GM21515 (cell line): ENCODE results near the gene C10orf53.

Experiments
- ATAC-seq: cut with Tn5 transposase; IDR thresholded peaks from one replicate; pipeline ENCODE4 v1.9.1; 2021; ENCODE audit not compliant: unreplicated experiment

Gene C10orf53

DNA sequence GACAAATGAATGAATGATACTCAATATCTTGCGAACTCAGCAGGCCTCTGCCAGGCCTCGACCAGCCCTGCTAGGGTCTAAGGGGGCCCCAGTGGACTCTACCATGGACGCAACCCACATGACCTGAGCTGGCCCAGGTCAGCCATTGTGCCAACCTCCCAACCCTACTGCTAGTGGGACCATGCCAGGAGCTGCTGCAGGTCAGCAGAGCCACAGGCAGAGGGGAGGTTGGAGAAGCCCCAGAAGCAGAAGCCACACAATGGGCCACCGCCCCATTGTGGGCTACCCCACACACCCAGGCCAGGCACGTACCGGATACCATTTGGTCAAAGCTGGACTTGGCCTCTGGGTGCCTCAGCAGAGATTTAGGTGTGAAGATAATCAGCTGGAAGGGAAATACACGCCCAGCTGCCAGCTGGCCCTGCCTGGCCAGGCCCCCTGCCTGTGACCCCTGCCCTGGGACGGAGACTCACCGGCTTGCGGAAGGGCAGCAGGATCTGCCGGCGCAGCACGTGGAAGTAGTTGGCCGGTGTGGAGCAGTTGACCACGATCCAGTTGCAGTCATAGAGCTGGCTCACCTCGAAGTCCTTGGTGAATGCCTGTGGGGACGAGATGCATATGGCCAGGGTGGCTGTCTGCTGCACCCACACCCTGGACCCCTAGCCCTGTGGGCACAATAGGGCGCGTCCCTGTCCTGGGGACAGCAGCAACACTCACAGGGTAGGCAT, 58.2 kb downstream of the C10orf53 start:
- ATAC-seq = no peak

DNA sequence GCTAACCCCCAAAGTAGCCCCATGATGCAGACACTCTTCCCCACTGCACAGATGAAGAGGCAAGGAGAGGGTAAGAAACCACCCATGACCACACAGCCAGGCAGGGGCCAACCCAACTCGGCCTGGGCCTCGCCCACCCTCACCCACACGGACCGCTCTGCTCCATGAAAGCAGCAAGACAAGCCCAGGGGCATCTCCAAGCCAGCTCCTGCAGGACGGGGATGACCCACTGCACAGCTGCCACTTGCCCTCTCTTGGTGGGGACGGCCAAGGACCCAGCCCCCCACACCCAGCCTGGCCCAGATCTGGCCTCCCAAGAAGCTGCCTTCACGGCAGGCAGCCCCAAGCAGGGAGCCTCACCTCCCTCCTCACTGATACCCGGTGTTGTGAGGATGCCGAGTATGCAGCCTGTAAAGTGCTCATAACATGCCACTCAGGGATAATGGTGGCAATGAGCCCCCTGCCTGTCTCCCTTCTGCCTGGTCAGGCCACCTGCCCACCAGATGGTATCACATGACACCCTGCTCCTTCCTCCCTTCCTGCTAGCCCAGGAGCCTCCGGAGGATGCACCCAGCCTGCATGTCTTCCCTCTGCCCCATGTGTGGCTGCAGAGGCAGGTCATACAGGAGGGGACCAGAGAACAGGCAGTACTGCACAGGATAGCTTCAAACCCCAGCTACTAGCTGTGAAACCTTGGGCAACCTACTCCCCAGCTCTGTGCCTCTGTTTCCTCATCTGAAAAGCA, 59.3 kb downstream of the C10orf53 start:
- no peak for ATAC-seq

DNA sequence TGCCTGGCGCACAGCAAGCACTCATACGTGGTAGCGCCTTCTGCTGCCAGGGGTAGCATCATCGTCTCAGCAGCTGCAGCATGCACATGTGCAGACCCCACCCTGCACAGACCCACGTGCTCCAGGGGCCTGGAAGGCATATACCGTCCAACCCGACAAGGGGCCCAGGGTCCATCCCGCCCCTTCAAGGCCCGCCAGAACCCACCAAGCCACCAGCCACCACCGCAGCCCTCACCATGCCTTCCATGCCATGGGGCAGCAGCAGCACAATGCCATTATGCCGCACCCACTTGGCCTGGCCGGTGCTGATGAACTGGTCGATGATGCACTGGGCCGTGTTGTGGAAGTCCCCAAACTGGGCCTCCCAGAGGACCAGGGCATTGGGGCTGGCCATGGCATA, 60.0 kb downstream of the C10orf53 start:
- ATAC-seq = no peak

DNA sequence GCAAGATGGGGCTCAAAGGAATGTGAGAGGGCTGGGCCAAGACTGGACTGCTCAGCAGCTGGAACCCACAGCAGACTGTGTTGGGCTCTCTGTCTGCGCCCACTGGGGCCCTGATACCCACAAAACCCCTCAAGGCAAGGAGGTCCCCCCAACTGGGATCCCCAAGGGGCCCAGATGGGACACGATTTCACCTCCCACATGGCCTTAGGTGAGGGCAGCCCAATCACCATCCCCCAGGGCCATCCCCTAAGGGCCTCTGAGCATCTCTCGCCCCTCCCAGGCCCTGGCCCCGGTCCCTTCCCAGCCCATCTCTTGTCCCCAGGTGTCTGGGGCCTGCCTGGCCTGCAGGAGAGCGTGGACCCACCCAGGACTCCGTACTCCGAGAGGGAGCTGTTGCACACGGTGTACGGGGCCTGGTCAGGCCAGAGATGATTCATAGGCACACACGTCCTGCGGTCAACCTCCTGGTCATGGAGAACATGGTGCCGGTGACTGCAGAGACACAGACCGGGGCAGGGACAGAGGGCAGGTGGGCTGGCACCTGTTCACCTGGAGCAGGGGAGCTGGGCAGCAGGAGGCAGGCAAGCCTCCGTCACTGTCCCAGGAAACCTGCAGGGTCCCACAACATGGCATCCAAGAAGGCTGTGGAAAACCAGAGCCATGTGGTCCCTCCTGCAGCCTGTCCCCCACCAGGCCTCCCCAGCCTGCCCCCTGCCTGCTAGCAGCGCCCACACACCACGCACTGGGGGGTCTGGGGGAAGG, 61.1 kb downstream of the C10orf53 start:
- no peak for ATAC-seq

DNA sequence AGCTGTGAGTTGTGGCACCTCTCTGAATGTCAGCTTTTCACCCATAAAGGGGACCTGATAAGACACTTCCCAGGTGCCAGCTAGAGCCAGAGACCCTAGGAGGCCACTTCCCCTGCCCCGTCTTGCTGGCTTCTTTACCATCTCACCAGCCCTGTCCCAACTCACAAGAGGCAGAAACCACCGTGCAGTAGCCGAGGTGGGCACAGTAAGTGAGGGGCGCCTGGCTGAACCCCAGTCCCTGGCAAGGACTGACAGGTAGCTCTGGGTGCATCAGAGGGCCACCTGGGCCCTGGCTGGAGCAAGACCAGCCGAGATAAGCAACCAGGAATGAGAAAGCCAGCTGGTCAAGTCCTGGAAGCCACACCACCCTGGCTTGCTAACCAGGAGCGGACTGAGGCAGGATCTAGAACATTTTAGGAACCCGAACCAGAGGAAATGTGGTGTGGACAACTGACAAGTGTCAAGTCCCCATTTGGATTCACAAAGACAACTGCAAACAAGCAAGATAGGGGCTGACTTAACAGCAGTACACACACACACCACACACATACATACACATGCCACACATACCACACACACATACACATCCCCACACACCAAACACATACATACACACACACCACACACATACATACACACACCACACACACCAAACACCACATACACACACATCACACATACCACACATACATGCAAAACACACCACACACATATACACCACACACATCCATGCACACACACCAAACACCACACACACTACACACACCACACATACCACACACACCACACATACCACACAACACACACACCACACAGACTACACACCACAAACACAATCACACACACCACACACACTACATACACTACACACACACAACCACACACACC, 61.9 kb downstream of the C10orf53 start:
- ATAC-seq = no peak

DNA sequence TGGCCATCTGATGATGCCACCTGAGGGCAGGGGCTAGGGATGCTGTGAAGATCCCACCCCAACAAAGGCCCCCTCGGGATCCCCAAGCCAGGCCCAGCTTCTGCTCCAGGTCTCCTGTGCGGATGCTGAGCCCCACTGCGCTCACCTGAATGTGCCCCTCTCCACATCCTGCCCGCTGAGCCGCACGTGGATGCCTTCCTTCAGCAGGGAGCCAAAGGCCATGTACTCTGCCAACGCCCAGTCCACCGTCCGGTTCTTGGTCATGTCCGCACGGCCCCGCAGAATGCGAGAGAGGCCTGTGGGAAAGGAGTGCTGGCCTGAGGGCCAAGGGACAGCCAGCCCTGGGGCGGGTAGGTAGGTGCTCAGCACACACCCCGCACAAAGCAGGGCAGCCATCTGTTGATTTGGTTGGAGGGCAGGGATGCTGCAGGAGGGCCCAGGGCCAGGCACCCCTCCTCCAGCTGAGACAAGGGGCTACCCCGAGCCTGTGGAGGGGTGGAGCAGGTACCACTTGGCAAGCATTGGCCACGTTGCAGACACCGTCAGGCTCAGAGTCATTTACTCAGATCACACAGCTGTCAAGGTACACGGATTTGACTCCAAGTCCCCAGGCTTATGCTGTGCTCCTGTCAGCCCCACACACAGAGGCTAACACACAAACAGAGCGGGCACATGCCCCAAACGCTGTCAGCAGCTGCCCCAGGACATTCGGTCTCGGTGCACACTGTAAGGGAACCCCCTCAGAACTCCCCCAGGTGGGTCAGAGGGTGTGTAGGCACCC, 63.4 kb downstream of the C10orf53 start:
- ATAC-seq = no peak

DNA sequence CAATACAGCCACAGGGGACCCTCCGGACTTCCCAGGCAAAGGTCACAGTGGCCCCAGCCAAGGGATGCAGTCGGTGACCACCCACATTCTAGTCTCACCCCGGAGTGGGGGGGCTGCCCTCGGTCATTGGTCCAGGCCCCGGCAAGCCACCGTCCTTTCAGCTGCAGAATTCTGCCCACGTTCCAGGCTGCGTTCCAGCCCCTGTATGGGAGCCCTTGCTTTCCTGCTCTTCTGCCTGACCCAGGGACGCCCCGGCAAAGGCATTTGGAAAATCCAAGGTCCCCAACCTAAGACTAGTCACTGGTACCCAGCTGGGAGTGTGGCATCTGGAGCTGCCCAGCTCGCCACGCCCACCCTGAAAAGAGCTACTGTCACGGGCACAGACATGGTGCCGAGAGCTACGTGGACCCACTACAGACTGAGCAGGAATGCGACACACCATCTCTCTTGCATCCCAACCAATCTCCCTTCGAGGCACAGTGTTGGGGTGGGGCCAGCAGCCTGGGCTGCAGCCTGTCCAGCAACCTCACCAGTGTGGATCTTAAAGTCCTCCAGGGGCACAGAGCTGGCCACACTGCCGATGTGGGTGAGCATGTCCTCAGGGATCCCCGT, 64.1 kb downstream of the C10orf53 start:
- ATAC-seq = no peak

DNA sequence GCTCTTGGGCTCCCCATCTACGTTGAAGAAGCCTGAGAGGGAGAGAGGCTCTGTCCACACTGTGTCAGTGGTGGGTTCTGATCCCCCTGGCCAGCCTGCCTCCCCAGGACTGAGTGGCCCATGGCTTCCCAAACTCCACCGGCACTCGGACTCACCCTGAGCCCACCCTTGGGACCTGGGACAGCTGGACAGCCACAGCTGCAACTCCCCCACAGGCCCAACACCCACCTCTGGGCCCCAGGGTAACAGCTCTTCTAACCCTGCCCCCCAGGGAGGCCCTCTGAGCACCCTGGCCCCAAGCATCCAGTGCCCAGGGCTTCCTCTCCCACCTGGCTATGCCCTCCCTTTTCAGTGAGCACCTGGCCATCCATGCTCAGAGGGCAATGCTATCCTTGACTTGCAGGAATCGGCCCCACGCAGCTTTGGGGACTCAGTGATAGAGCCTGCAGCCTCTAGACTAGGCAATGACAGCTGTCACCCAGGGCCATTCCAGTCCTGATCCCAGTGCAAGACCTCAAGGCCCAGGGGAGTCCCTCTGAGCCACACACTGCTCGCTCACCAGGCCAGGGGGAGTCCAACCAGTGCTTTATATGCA, 64.7 kb downstream of the C10orf53 start:
- ATAC-seq = no peak

DNA sequence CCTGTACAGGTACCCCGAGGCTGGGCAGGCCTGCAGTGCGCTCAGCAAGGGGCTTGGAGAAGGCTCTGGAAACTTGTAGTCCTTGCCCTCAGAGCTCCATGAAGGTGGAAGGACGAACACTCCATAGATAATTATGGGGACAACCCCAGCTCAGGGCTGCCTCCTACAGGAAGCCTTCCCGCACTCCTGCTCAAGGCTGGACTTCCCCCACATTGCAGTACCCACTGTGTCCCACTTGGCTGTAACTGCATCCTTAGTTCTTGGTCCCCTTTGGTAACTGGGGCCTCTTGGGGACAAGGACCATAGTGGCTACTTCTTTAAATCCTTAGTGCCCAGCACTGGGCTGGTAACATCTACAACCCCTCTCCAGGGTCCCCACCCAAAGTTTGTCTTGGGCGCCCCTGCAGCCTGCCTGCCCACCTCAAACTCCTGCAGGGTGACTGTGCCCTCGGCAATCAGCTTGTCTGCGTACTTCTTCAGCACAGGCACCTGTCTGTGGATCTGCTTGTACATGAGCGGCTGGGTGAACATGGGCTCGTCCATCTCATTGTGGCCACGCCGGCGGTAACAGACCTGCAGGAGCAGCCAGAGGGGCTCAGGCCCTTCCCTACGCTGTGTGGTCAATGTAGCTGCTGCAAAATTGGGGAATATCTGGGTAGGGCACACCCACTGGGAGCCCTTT, 65.6 kb downstream of the C10orf53 start:
- no peak for ATAC-seq

DNA sequence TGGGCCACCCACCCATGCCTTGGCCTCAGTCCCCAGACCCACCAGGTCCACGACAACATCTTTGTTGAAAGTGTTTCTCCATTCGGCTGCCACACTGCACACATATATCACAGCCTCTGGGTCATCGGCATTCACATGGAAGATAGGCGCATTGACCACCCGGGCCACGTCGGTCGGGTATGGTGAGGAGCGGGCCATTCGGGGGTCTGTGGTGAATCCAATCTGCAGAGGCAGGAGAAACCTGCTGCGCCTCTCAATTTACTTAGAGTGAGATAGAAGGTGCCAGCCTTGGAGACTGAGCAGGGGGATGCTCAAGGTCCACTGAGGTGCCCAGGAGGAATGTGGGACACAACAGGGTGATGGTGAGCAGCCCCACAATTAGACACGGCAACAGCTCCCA, 66.3 kb downstream of the C10orf53 start:
- ATAC-seq = no peak

DNA sequence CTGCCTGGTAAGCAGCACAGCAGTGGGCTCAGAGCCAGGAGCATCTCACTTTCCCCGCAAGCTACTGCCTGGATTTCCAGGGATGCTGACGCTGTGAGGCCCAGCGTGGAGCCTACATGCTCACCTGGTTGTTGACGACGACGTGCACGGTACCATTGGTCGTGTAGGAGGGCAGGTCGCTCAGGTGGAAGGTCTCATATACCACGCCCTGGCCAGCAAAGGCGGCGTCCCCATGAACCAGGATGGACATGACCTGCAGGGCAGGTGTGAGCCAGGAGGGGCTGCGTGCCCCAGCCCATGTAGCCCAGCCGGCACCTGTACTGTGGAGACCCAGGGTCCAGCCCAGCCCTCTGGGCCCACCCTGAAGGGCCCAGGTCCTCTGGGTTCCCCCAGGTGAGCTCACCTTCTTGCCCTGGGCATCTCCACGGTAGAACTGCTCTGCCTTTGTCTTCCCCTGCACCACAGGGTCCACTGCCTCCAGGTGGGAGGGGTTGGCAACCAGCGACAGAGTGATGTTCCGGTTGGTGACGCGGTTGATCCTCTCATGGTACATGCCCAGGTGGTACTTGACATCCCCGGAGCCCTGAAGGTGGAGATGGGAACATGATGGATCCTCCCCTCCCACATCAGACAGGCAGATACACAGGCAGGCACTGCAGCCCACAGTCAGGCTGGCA, 67.3 kb downstream of the C10orf53 start:
- ATAC-seq = no peak
